AG10803 (cell line): Measurements from ENCODE around the gene DLAT.
A peak's percentile ranks its signal among the peaks of the same experiment; 100 is the strongest.

Source experiments
- DNase-seq: peaks from one replicate; pipeline ENCODE4 v3.0.0; 2010; ENCODE audit warnings: low read depth
- H3K4me3 ChIP-seq: 2 replicates; pipeline ENCODE4 v1.5.1; 2011; ENCODE audit warnings: mild to moderate bottlenecking, low read length, control low read depth
- TF ChIP-seq, protein P1 (sequence below): conservative IDR thresholded peaks from 2 replicates; pipeline ENCODE4 v1.5.1; 2011; ENCODE audit warnings: mild to moderate bottlenecking, low read length, control low read depth, inconsistent platforms

The DLAT gene

DNA sequence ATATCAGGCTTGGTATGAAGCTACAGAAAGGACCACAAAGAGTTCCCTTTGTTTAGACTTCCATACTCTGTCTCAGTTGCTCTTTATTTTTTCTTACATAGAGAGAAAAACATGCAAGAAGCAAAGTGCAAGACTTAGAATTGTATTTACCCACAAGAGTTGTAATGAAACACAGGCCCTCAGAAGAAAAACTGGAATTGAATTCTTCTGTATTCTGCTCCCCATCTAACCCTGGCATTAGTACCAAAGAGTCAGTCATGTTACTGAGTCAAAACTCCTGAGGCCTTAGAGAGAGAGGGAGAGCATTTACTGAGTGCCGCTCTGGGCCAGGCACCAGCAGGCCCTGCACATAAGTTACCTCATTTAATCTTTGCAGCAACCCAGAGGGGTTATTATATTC, 43.9 kb upstream of the DLAT start:
- no peak overlapping the region for H3K4me3 ChIP-seq
- no peak for DNase-seq
- TF ChIP-seq, protein P1, sequence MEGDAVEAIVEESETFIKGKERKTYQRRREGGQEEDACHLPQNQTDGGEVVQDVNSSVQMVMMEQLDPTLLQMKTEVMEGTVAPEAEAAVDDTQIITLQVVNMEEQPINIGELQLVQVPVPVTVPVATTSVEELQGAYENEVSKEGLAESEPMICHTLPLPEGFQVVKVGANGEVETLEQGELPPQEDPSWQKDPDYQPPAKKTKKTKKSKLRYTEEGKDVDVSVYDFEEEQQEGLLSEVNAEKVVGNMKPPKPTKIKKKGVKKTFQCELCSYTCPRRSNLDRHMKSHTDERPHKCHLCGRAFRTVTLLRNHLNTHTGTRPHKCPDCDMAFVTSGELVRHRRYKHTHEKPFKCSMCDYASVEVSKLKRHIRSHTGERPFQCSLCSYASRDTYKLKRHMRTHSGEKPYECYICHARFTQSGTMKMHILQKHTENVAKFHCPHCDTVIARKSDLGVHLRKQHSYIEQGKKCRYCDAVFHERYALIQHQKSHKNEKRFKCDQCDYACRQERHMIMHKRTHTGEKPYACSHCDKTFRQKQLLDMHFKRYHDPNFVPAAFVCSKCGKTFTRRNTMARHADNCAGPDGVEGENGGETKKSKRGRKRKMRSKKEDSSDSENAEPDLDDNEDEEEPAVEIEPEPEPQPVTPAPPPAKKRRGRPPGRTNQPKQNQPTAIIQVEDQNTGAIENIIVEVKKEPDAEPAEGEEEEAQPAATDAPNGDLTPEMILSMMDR, result no peak

DNA sequence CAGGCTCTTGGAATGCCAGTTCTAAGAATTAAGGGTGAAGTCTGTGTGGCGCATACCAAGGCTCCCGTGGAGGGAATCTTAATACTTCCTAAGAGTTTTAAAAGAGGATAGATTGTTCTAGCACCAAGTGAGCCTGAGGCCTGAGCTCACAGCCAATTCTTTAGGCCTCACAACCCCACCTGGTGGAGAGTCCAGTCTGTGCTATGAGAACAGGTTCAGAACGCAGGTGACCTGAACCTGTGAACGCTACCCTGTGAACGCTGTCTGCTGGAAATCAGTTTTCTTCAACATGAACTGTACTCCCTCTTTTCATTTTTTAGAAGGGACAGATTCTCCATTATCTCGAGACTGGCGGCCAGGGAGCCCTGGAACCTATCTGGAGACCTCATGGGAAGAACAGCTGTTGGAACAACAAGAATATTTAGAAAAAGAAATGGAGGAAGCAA, 43.2 kb upstream of the DLAT start:
- DNase-seq, result peak; percentile 36
- TF ChIP-seq, protein P1, result peak; percentile 62
- no peak overlapping the region for H3K4me3 ChIP-seq

DNA sequence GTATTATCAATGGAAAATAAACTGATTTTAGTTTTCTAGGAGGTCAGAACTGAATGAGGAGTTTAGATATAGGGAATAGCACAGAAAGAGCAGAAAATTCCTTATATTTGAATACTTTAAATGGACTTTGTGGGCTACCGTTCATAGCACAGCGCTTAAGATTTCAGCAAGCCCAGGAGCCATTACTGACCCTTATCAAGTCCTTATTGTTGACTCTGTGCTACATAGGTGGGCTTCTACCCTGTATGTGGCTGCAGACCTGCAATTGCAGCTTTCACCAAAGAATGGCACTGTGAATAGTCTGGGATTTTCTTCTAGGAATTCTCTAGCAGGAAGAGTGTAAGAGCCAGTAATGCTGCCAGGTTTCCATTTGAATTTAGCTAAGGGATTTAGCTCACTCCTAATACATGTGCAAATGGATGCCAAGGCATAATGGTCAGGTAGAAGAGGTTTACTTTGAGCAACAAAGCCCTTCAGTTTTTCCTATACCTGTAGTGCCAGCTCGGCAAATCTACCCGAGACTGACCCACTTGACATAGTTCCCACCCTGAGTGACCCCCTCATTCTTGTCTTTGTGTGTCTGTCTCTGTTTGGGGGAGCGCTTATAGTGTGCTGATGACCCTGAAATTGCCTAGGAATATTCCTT, 42.5 kb upstream of the DLAT start:
- no peak overlapping the region for H3K4me3 ChIP-seq
- DNase-seq, result no peak

DNA sequence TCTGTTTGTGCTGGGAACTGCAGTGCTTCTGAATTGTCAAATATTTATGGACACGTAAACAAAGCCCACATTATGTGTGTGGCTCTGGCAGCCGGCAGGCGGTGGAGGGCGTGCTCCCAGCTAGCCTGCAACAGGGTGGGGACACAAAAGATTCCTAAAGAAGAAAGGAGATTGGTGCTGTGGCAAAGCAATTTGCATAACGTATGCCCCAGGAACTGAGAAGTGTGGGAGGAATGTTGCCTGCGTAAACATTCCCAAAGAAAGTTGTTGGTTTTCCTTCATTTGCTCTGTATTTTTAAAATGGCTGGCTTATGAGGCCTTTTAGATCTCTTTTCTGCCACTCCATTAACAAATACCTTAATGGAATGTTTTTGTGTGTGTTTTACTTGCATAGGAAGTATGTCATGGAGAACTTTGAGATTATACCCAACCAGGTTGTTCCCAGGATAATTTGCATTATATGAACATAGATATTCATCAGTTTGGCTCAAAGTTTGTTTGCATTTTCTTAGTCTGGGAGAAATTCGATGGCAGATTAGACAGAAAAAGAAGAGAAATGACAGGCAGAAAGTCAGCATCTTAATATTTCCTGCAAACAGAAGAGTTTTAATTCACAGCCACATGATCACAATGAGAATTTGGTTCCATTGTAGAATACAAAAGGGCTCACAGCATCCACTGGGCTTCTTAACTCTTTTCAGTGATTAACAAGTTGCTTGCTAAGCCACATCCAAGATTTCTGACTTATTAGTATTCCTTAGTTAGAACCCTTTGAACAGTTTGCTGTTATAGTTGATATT, 41.8 kb upstream of the DLAT start:
- DNase-seq, result no peak
- TF ChIP-seq, protein P1, result no peak
- H3K4me3 ChIP-seq, result no peak overlapping the region

More for the DNA sequence above, 42.5 kb upstream of the DLAT start:
- TF ChIP-seq, protein P1, result no peak

DNA sequence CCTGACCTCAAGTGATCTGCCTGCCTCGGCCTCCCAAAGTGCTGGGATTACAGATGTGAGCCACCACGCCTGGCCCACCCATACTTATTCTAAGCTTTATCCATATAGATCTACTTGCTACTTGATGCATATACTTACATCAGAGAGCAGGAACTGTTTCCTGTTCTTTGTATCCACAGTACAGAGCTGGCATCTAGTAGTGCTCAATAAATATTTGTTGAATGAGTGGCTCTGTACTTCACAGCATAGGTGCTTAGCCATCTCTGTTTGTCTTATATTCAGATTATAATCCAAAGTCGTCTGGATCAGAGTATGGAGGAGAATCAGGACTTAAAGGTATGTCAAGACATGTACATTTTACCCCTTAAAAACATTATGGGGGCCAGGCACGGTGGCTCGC, 38.6 kb upstream of the DLAT start:
- H3K4me3 ChIP-seq, result no peak overlapping the region
- TF ChIP-seq, protein P1, result no peak

DNA sequence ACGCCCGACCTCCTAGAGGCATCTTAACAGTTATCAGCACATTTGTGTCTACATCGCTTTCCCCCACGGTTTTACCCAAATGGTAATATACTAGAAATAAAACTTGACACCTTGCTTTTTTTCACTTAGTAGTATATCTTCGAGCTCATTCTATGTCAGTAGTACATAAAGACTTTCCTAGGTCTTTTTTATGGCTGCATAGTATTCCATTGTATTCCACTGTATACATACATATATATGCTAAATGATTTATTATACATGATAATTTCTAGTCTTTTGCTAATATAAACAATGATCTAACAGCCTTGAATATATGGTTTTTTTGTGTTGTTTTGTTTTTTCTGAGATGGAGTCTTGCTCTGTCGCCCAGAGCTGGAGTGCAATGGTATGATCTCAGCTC, 34.8 kb upstream of the DLAT start:
- DNase-seq, result no peak
- no peak overlapping the region for H3K4me3 ChIP-seq
- TF ChIP-seq, protein P1, result no peak

More for the DNA sequence above, 38.6 kb upstream of the DLAT start:
- DNase-seq, result no peak
